Caco-2 (cell line): ENCODE measurements around the gene SCFD2. TPM values are rescaled to one million over a fixed set of nuclear protein-coding genes. Genes with fewer than 3 reads are reported as not detected.

Source experiments
- BruUV-seq: library from RNA; stranded (reverse); fragments of 400-500 nt; replicated peaks from 2 replicates; lab custom pipeline; 2021; lab: Mats Ljungman, UMichigan
- CTCF ChIA-PET: fragments of 300-600 bp; sonication (Branson Sonifier 250); formaldehyde crosslinking; loops from one replicate; lab custom pipeline; 2022; ENCODE audit warnings: antibody characterized with exemption; lab: Charles Lee
- POLR2A ChIA-PET: fragments of 300-600 bp; sonication (Branson Sonifier 250); formaldehyde crosslinking; loops from one replicate; lab custom pipeline; 2022; ENCODE audit warnings: antibody characterized with exemption; lab: Charles Lee
- DNase-seq, 2 experiments: peaks; one replicate each; pipeline versions ENCODE4 v3.0.0 to v3.0.0-alpha.2; 2020 to 2022
- H3K27me3 ChIP-seq: replicated peaks from 2 replicates; pipeline ENCODE4 v1.6.0; 2011; ENCODE audit warnings: low read length; ENCODE audit not compliant: control insufficient read depth, insufficient read depth
- H3K36me3 ChIP-seq: 2 replicates; pipeline ENCODE4 v1.5.1; 2011; ENCODE audit warnings: low read length; ENCODE audit not compliant: control insufficient read depth, insufficient read depth
- H3K4me1 ChIP-seq: fragments of 250-450 bp; sonication (Bioruptor Pico); 2 replicates; pipeline ENCODE4 v1.5.1; 2020; ENCODE audit warnings: mild to moderate bottlenecking
- H3K4me3 ChIP-seq: 2 replicates; pipeline ENCODE4 v1.5.1; 2011; ENCODE audit warnings: low read depth, mild to moderate bottlenecking, control low read depth, low read length
- H3K9me3 ChIP-seq: fragments of 250-450 bp; sonication (Bioruptor Pico); 2 replicates; pipeline ENCODE4 v1.5.1; 2020; ENCODE audit warnings: mild to moderate bottlenecking, moderate library complexity
- H3K27ac Mint-ChIP-seq: one replicate; pipeline ENCODE4 v1.8.0; 2022; ENCODE audit warnings: mixed read lengths; ENCODE audit not compliant: unreplicated experiment
- H3K27me3 Mint-ChIP-seq: one replicate; pipeline ENCODE4 v1.8.0; 2022; ENCODE audit warnings: mixed read lengths; ENCODE audit not compliant: insufficient read depth, unreplicated experiment
- H3K36me3 Mint-ChIP-seq: one replicate; pipeline ENCODE4 v1.8.0; 2022; ENCODE audit warnings: mild to moderate bottlenecking, mixed read lengths; ENCODE audit not compliant: insufficient read depth, unreplicated experiment
- H3K4me1 Mint-ChIP-seq: one replicate; pipeline ENCODE4 v1.8.0; 2022; ENCODE audit warnings: low read depth, mixed read lengths; ENCODE audit not compliant: unreplicated experiment
- H3K4me3 Mint-ChIP-seq: one replicate; pipeline ENCODE4 v1.8.0; 2022; ENCODE audit warnings: mild to moderate bottlenecking, moderate library complexity, mixed read lengths; ENCODE audit not compliant: unreplicated experiment
- H3K9me3 Mint-ChIP-seq: one replicate; pipeline ENCODE4 v1.8.0; 2022; ENCODE audit warnings: mixed read lengths; ENCODE audit not compliant: unreplicated experiment
- intact Hi-C: fragments of 100-400 bp; cut with micrococcal nuclease; formaldehyde crosslinking; loops from one replicate; pipeline ENCODE4 v1.10.0; 2022; ENCODE audit not compliant: unreplicated experiment
- total RNA-seq: library from RNA; stranded (reverse); gene quantifications from 2 replicates; pipeline ENCODE4 v1.2.3, GENCODE V29; 2022
- TF ChIP-seq, protein P1 (sequence below), 2 experiments: fragments of 200-600 bp in 1 of 2; IDR thresholded peaks; 1 replicate in 1 of 2; 2 replicates in 1 of 2; pipeline versions ENCODE4 v1.5.1 to v1.8.0; 2011 to 2022; ENCODE audit warnings: antibody characterized with exemption in 1 of 2, control low read depth in 1 of 2, inconsistent platforms in 1 of 2, low read depth in 1 of 2, low read length in 1 of 2, mild to moderate bottlenecking in 1 of 2, moderate library complexity in 1 of 2; ENCODE audit not compliant: insufficient read depth in 1 of 2, severe bottlenecking in 1 of 2, unreplicated experiment in 1 of 2

Gene SCFD2
- total RNA-seq, 1 experiment from 2014 or later, result 12.2 TPM

DNA sequence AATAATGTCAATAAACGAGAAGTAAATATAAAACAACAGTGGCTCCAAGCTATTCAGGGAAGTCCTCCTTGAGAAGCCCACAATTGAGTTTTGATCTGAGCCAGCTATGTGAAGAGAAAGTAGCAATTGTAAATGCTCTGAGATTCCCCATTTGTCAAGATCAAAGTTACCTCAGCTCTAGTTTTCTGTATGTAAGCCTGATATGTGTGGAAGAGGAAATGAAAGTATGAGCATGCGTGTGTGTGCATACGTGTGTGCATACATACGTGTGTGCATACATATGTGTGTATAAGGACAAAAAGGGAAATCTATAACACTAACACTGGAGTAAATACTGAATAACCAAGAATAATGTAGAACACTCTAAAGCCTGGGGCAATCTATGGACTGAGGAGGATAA is 130.3 kb downstream of the SCFD2 start:
- CTCF ChIA-PET, result no interaction called here
- intact Hi-C loops, result no loop called here
- Mint-ChIP-seq H3K4me3 (no peak overlapping the region), H3K9me3 (no peaks in the 10 kb centered on the region), H3K27ac (no peak overlapping the region), H3K27me3 (no peaks in the 10 kb centered on the region), H3K4me1 (no peaks in the 10 kb centered on the region), H3K36me3 (peaks cover 7% of the 10 kb centered on the region)
- POLR2A ChIA-PET, result no interaction called here
- H3K36me3 ChIP-seq, result no peaks in the 10 kb centered on the region
- H3K4me1 ChIP-seq, result no peaks in the 10 kb centered on the region
- DNase-seq, result no peak
- no peaks in the 10 kb centered on the region for H3K27me3 ChIP-seq
- no TSS peak for BruUV-seq
- TF ChIP-seq, protein P1, sequence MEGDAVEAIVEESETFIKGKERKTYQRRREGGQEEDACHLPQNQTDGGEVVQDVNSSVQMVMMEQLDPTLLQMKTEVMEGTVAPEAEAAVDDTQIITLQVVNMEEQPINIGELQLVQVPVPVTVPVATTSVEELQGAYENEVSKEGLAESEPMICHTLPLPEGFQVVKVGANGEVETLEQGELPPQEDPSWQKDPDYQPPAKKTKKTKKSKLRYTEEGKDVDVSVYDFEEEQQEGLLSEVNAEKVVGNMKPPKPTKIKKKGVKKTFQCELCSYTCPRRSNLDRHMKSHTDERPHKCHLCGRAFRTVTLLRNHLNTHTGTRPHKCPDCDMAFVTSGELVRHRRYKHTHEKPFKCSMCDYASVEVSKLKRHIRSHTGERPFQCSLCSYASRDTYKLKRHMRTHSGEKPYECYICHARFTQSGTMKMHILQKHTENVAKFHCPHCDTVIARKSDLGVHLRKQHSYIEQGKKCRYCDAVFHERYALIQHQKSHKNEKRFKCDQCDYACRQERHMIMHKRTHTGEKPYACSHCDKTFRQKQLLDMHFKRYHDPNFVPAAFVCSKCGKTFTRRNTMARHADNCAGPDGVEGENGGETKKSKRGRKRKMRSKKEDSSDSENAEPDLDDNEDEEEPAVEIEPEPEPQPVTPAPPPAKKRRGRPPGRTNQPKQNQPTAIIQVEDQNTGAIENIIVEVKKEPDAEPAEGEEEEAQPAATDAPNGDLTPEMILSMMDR (IDR thresholded peaks at IDR 0.05; ENCODE audit: insufficient read depth in 1 of 2, low read depth in 1 of 2, low read length in 1 of 2, severe bottlenecking in 1 of 2, unreplicated experiment in 1 of 2), result no peak
- no peaks in the 10 kb centered on the region for H3K9me3 ChIP-seq
- no peak overlapping the region for H3K4me3 ChIP-seq

DNA sequence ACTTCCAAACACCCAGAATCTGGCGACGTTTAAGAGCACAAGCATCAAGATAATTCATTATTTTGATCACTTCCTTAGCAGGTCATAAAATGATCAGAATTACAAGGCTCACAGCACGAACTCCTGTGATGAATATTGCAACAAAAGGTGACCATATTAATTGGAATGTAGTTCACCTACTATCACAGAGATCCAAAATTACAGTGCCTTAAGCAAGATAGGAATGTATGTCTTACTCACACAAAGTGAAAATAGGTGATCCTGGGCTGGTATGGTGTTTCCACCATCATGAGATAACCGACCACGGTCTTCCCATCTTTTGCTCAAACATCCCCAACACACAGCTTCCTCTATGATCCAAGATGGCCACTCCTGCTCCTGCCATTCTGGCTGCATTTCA is 131.2 kb downstream of the SCFD2 start:
- Mint-ChIP-seq H3K27ac (no peak overlapping the region), H3K4me1 (no peaks in the 10 kb centered on the region), H3K4me3 (no peak overlapping the region), H3K27me3 (no peaks in the 10 kb centered on the region), H3K36me3 (peaks cover 4% of the 10 kb centered on the region), H3K9me3 (no peaks in the 10 kb centered on the region)
- ChIA-PET POLR2A (no interaction called here), CTCF (no interaction called here)
- Histone ChIP-seq H3K27me3 (no peaks in the 10 kb centered on the region), H3K4me1 (no peaks in the 10 kb centered on the region), H3K36me3 (no peaks in the 10 kb centered on the region), H3K9me3 (no peaks in the 10 kb centered on the region), H3K4me3 (no peak overlapping the region)
- TF ChIP-seq, protein P1 (IDR thresholded peaks at IDR 0.05; ENCODE audit: insufficient read depth in 1 of 2, low read depth in 1 of 2, low read length in 1 of 2, severe bottlenecking in 1 of 2, unreplicated experiment in 1 of 2), result no peak
- DNase-seq, result no peak
- intact Hi-C loops, result no loop called here
- BruUV-seq, result no TSS peak

DNA sequence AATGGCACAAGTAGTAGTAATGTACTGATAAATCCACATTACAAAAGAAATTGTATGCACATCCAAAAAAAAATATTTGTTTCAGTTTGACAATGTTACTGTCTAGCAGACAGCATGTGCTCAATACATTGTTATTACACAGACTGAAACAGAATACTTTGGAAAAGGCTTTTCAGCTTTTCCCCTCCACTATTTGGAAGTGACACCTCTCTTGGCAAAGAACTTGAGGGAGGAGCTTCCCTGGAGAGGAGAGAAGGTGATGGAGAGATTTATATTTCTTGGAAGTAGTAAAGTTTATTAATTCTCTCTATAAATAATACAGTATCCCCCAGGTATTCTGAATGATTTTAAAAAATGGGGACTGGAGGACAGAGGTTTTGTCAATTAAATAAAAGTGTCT is 131.8 kb downstream of the SCFD2 start:
- H3K4me3 Mint-ChIP-seq, result no peak overlapping the region
- BruUV-seq, result no TSS peak
- H3K4me3 ChIP-seq, result no peak overlapping the region
- no peaks in the 10 kb centered on the region for H3K4me1 Mint-ChIP-seq
- ChIA-PET POLR2A (no interaction called here), CTCF (no interaction called here)
- H3K36me3 ChIP-seq, result no peaks in the 10 kb centered on the region
- H3K36me3 Mint-ChIP-seq, result no peaks in the 10 kb centered on the region
- H3K27me3 Mint-ChIP-seq, result no peaks in the 10 kb centered on the region
- TF ChIP-seq, protein P1 (IDR thresholded peaks at IDR 0.05; ENCODE audit: insufficient read depth in 1 of 2, low read depth in 1 of 2, low read length in 1 of 2, severe bottlenecking in 1 of 2, unreplicated experiment in 1 of 2), result no peak
- intact Hi-C loops, result no loop called here
- H3K9me3 Mint-ChIP-seq, result no peaks in the 10 kb centered on the region
- H3K4me1 ChIP-seq, result no peaks in the 10 kb centered on the region
- no peak for DNase-seq
- H3K27me3 ChIP-seq, result no peaks in the 10 kb centered on the region
- no peak overlapping the region for H3K27ac Mint-ChIP-seq
- H3K9me3 ChIP-seq, result no peaks in the 10 kb centered on the region
